ENCODE measurements around the gene MCUR1.
"Not testable (repeated sequence)": the region's sequence is repeated elsewhere in the genome, so short reads cannot be mapped to it uniquely, and the experiment has no call there.

The MCUR1 gene, protein sequence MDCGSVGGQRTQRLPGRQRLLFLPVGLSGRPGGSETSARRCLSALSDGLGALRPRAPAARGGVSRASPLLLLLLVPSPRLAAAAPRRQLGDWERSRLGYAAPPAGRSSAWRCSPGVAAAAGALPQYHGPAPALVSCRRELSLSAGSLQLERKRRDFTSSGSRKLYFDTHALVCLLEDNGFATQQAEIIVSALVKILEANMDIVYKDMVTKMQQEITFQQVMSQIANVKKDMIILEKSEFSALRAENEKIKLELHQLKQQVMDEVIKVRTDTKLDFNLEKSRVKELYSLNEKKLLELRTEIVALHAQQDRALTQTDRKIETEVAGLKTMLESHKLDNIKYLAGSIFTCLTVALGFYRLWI

GRCh38 chr6:13814176-13814937 is at the start of gene MCUR1:
Gene MCUR1, minus strand, starts transcription at chr6:13814557. Its CDS starts 128 bp downstream, at chr6:13814429.
- in situ Hi-C loops (cut with MboI; ENCODE audit: low sequenced_read_pairs), result no loop called here
- H3K36me3 ChIP-seq (replicated peaks), result no peaks in the 10 kb centered on the region
- H3K27me3 ChIP-seq (ENCODE audit: low read depth), result no peaks in the 10 kb centered on the region
- no peaks in the 10 kb centered on the region for H3K9me3 ChIP-seq
- peak; percentile 81 to 89 for DNase-seq (ENCODE audit: low spot score in 2 of 2)
- peaks cover 5% of the 10 kb centered on the region; the same call in 1 of the 2 replicates for H3K4me1 ChIP-seq
- peak within 1 kb of the TSS; percentile 78 for H3K4me3 ChIP-seq

GRCh38 chr6:13863699-13864155 is 49.4 kb upstream of the MCUR1 start:
- Histone ChIP-seq H3K4me3 (no peak overlapping the region), H3K36me3 (replicated peaks) (no peaks in the 10 kb centered on the region), H3K9me3 (no peaks in the 10 kb centered on the region), H3K4me1 (no peaks in the 10 kb centered on the region), H3K27me3 (ENCODE audit: low read depth) (no peaks in the 10 kb centered on the region)
- in situ Hi-C loops (cut with MboI; ENCODE audit: low sequenced_read_pairs), result no loop called here
- no peak for DNase-seq (ENCODE audit: low spot score in 2 of 2)

GRCh38 chr6:13860556-13861185 is 46.3 kb upstream of the MCUR1 start:
- in situ Hi-C loops (cut with MboI; ENCODE audit: low sequenced_read_pairs); DNase-seq (ENCODE audit: low spot score in 2 of 2); H3K36me3 ChIP-seq (replicated peaks); H3K27me3 ChIP-seq (ENCODE audit: low read depth); H3K4me3 ChIP-seq; H3K4me1 ChIP-seq; H3K9me3 ChIP-seq: not testable (repeated sequence)

DNA sequence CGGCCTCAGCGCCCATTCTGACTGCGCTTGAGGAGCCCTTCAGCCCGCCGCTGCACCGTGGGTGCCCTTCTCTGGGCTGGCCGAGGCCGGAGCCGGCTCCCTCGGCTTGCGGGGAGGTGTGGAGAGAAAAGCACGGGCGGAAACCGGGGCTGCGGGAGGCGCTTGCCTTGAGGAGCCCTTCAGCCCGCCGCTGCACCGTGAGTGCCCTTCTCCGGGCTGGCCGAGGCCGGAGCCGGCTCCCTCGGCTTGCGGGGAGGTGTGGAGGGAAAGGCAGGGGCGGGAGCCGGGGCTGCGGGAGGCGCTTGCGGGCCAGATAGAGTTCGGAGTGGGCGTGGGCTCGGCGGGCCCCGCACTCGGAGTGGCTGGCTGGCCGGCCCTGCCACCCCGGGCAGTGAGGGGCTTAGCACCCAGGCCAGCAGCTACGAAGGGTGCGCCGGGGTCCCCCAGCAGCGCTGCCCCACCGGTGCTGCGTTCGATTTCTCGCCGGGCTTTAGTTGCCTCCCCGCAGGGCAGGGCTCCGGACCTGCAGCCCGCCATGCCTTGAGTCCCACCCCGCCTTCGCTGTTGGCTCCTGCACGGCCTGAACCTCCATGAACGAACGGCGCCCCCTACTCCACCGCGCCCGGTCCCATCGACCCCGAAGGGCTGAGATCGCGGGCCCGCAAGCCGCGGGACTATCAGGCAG is 45.7 kb upstream of the MCUR1 start:
- Histone ChIP-seq H3K9me3 (no peaks in the 10 kb centered on the region), H3K4me3 (no peak overlapping the region), H3K36me3 (replicated peaks) (no peaks in the 10 kb centered on the region), H3K27me3 (ENCODE audit: low read depth) (no peaks in the 10 kb centered on the region), H3K4me1 (no peaks in the 10 kb centered on the region)
- no peak for DNase-seq (ENCODE audit: low spot score in 2 of 2)
- in situ Hi-C loops (cut with MboI; ENCODE audit: low sequenced_read_pairs), result no loop called here

- H3K27me3 ChIP-seq (ENCODE audit: low read depth), result no peaks in the 10 kb centered on the region
- DNase-seq (ENCODE audit: low spot score in 2 of 2), result no peak
- H3K4me3 ChIP-seq, result no peak overlapping the region
- in situ Hi-C loops (cut with MboI; ENCODE audit: low sequenced_read_pairs), result no loop called here
- H3K4me1 ChIP-seq, result no peaks in the 10 kb centered on the region
- no peaks in the 10 kb centered on the region for H3K9me3 ChIP-seq
- H3K36me3 ChIP-seq (replicated peaks), result no peaks in the 10 kb centered on the region
Observed at GRCh38 chr6:13854716-13855250, 40.4 kb upstream of the MCUR1 start.

DNA sequence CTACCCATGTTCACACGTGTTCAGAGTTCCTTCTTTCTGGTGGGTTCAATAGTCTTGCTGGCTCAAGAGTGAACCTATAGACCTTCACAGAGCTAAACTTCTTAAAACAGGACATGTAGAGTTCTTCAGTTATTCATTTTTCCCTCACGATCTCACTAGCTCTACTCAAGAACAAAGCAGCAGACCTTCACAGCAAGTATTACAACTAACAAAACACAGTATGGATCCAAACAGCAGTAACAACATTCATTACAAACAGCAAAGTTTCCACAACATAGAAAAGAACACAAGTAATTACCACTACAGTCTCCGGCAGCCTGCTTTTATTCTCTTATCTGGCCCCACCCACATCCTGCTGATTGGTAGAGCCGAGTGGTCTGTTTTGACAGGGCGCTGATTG is 39.5 kb upstream of the MCUR1 start:
- DNase-seq (ENCODE audit: low spot score in 2 of 2), result no peak
- H3K9me3 ChIP-seq, result no peaks in the 10 kb centered on the region
- H3K36me3 ChIP-seq (replicated peaks), result no peaks in the 10 kb centered on the region
- no peaks in the 10 kb centered on the region for H3K4me1 ChIP-seq
- no peaks in the 10 kb centered on the region for H3K27me3 ChIP-seq (ENCODE audit: low read depth)
- H3K4me3 ChIP-seq, result no peak overlapping the region
- in situ Hi-C loops (cut with MboI; ENCODE audit: low sequenced_read_pairs), result no loop called here

- no peaks in the 10 kb centered on the region for H3K9me3 ChIP-seq
- no peaks in the 10 kb centered on the region for H3K36me3 ChIP-seq (replicated peaks)
- no peak for DNase-seq (ENCODE audit: low spot score in 2 of 2)
- peaks cover 7% of the 10 kb centered on the region for H3K4me1 ChIP-seq
- no peak overlapping the region for H3K4me3 ChIP-seq
- no peaks in the 10 kb centered on the region for H3K27me3 ChIP-seq (ENCODE audit: low read depth)
- in situ Hi-C loops (cut with MboI; ENCODE audit: low sequenced_read_pairs), result no loop called here
Observed at GRCh38 chr6:13851803-13852202, 37.4 kb upstream of the MCUR1 start.

GRCh38 chr6:13851330-13851729 is 37.0 kb upstream of the MCUR1 start:
- H3K9me3 ChIP-seq, result no peaks in the 10 kb centered on the region
- no peak for DNase-seq (ENCODE audit: low spot score in 2 of 2)
- peaks cover 11% of the 10 kb centered on the region for H3K4me1 ChIP-seq
- in situ Hi-C loops (cut with MboI; ENCODE audit: low sequenced_read_pairs), result no loop called here
- no peak overlapping the region for H3K4me3 ChIP-seq
- H3K36me3 ChIP-seq (replicated peaks), result no peaks in the 10 kb centered on the region
- H3K27me3 ChIP-seq (ENCODE audit: low read depth), result no peaks in the 10 kb centered on the region

- H3K9me3 ChIP-seq; DNase-seq (ENCODE audit: low spot score in 2 of 2); in situ Hi-C loops (cut with MboI; ENCODE audit: low sequenced_read_pairs); H3K27me3 ChIP-seq (ENCODE audit: low read depth); H3K4me3 ChIP-seq; H3K36me3 ChIP-seq (replicated peaks): not testable (repeated sequence)
- peaks cover 11% of the 10 kb centered on the region for H3K4me1 ChIP-seq
Observed at GRCh38 chr6:13850690-13851089, 36.3 kb upstream of the MCUR1 start.

- Histone ChIP-seq H3K36me3 (replicated peaks) (no peaks in the 10 kb centered on the region), H3K9me3 (no peaks in the 10 kb centered on the region), H3K4me1 (peaks cover 11% of the 10 kb centered on the region), H3K4me3 (no peak overlapping the region), H3K27me3 (ENCODE audit: low read depth) (no peaks in the 10 kb centered on the region)
- in situ Hi-C loops (cut with MboI; ENCODE audit: low sequenced_read_pairs), result no loop called here
- DNase-seq (ENCODE audit: low spot score in 2 of 2), result no peak
Observed at GRCh38 chr6:13848522-13849150, 34.3 kb upstream of the MCUR1 start.

- DNase-seq (ENCODE audit: low spot score in 2 of 2), result peak in 1 of 2 experiments; percentile 6
- Histone ChIP-seq H3K4me1 (peaks cover 11% of the 10 kb centered on the region), H3K27me3 (ENCODE audit: low read depth) (no peaks in the 10 kb centered on the region), H3K36me3 (replicated peaks) (no peaks in the 10 kb centered on the region), H3K4me3 (no peak overlapping the region), H3K9me3 (no peaks in the 10 kb centered on the region)
- in situ Hi-C loops (cut with MboI; ENCODE audit: low sequenced_read_pairs), result no loop called here
Observed at GRCh38 chr6:13847326-13848050, 33.1 kb upstream of the MCUR1 start.

DNA sequence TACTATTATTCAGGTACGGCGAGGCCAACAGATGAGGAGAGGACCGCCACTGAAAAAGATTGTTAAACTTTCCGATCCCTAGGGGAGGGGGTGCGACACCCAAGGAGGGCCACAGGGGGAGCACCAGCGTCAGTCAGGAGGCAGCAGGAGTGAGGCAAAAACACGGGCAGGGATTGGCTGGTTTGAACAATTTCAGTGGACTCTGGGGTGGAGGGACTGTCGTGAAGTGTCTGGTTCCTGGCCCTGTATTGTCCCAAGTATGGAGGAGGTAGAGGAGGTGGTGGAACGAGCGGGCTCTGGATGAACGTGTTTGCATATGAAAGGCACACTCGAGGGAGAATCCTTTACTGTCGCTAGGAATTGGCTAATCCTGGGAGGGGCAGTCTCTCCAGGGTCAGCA is 32.5 kb upstream of the MCUR1 start:
- H3K4me3 ChIP-seq, result no peak overlapping the region
- H3K36me3 ChIP-seq (replicated peaks), result no peaks in the 10 kb centered on the region
- in situ Hi-C loops (cut with MboI; ENCODE audit: low sequenced_read_pairs), result no loop called here
- no peaks in the 10 kb centered on the region for H3K27me3 ChIP-seq (ENCODE audit: low read depth)
- DNase-seq (ENCODE audit: low spot score in 2 of 2), result peak; percentile 89 to 96
- no peaks in the 10 kb centered on the region for H3K9me3 ChIP-seq
- peaks cover 11% of the 10 kb centered on the region for H3K4me1 ChIP-seq
